K562 (cell line): ENCODE measurements around the gene FAAP100. TPM values are rescaled to one million over a fixed set of nuclear protein-coding genes. Genes with fewer than 3 reads are reported as not detected.
A peak's percentile ranks its signal among the peaks of the same experiment; 100 is the strongest.

Source experiments
- FOXA3 ChIP-seq, 2 experiments: fragments of 450-650 bp in 1 of 2; sonication (generic) in 1 of 2; formaldehyde crosslinking; IDR thresholded peaks in 1 of 2; conservative IDR thresholded peaks in 1 of 2; 2 replicates each; pipeline versions ENCODE4 v1.4.0 to v1.8.0; 2020 to 2022; ENCODE audit warnings: mild to moderate bottlenecking in 2 of 2, missing genetic modification reagents in 1 of 2
- GATAD2B ChIP-seq: fragments of 450-650 bp; IDR thresholded peaks from 2 replicates; pipeline ENCODE4 v1.6.1; 2017; ENCODE audit warnings: mild to moderate bottlenecking, borderline replicate concordance
- IRF1 ChIP-seq: sonication (generic); formaldehyde crosslinking; IDR thresholded peaks from 2 replicates; pipeline ENCODE4 v1.8.0; 2022; ENCODE audit warnings: missing genetic modification reagents, mild to moderate bottlenecking, borderline replicate concordance
- KDM5B ChIP-seq: fragments of 200-600 bp; sonication (generic); IDR thresholded peaks from 2 replicates; pipeline ENCODE4 v1.6.1; 2012; ENCODE audit warnings: low read depth, mild to moderate bottlenecking, moderate library complexity, low read length, control low read depth, inconsistent platforms; ENCODE audit not compliant: insufficient replicate concordance
- MBD1 ChIP-seq: fragments of 250-450 bp; sonication (Bioruptor Pico); IDR thresholded peaks from 2 replicates; pipeline ENCODE4 v1.8.0; 2022; ENCODE audit warnings: inconsistent platforms
- NRF1 ChIP-seq, 2 experiments: fragments of 450-650 bp; IDR thresholded peaks in 1 of 2; conservative IDR thresholded peaks in 1 of 2; 2 replicates each; pipeline ENCODE4 v1.6.1; 2014; ENCODE audit warnings: mild to moderate bottlenecking in 2 of 2
- PHB ChIP-seq: fragments of 250-450 bp; sonication (Bioruptor Pico); IDR thresholded peaks from 2 replicates; pipeline ENCODE4 v1.5.0; 2021
- PHF21A ChIP-seq: fragments of 450-650 bp; IDR thresholded peaks from 2 replicates; pipeline ENCODE4 v1.6.1; 2017; ENCODE audit warnings: low read depth, borderline replicate concordance
- POLR2G ChIP-seq: fragments of 200-400 bp; formaldehyde crosslinking; IDR thresholded peaks from 2 replicates; pipeline ENCODE4 v1.6.1; 2017; ENCODE audit warnings: low read depth, mild to moderate bottlenecking, antibody characterized with exemption, low read length, moderate library complexity
- RAD21 ChIP-seq, 2 experiments: fragments of 250-450 bp in 1 of 2; fragments of 450-650 bp in 1 of 2; sonication (Bioruptor Pico) in 1 of 2; formaldehyde crosslinking in 1 of 2; IDR thresholded peaks in 1 of 2; conservative IDR thresholded peaks in 1 of 2; 2 replicates each; pipeline versions ENCODE4 v1.4.0 to v1.8.0; 2020 to 2022; ENCODE audit warnings: mild to moderate bottlenecking in 2 of 2, moderate library complexity in 1 of 2
- RBFOX2 ChIP-seq: fragments of 200-400 bp; formaldehyde crosslinking; IDR thresholded peaks from 2 replicates; pipeline ENCODE4 v1.6.1; 2017; ENCODE audit warnings: low read depth, mild to moderate bottlenecking, low read length, moderate library complexity
- SAFB ChIP-seq: fragments of 200-400 bp; formaldehyde crosslinking; IDR thresholded peaks from 2 replicates; pipeline ENCODE4 v1.6.1; 2017; ENCODE audit warnings: low read depth, low read length, borderline replicate concordance
- SMAD1 ChIP-seq: fragments of 150-350 bp; IDR thresholded peaks from 2 replicates; pipeline ENCODE4 v1.6.1; 2014; ENCODE audit warnings: low read length, low read depth; ENCODE audit not compliant: partially characterized antibody
- TFAP4 ChIP-seq: sonication (generic); formaldehyde crosslinking; IDR thresholded peaks from 2 replicates; pipeline ENCODE4 v1.8.0; 2022; ENCODE audit warnings: missing genetic modification reagents, mild to moderate bottlenecking, moderate library complexity, borderline replicate concordance
- ZBTB33 ChIP-seq: sonication (generic); formaldehyde crosslinking; IDR thresholded peaks from 2 replicates; pipeline ENCODE4 v1.8.1; 2023; ENCODE audit warnings: mild to moderate bottlenecking, missing genetic modification reagents
- ZNF124 ChIP-seq: sonication (generic); formaldehyde crosslinking; IDR thresholded peaks from 2 replicates; pipeline ENCODE4 v1.8.1; 2022; ENCODE audit warnings: missing genetic modification reagents
- ZNF239 ChIP-seq: fragments of 250-450 bp; sonication (Bioruptor Pico); IDR thresholded peaks from 2 replicates; pipeline ENCODE4 v1.4.0; 2020; ENCODE audit warnings: mild to moderate bottlenecking
- ZNF449 ChIP-seq: fragments of 250-450 bp; sonication (Bioruptor Pico); IDR thresholded peaks from 2 replicates; pipeline ENCODE4 v1.8.0; 2022; ENCODE audit warnings: moderate library complexity, mild to moderate bottlenecking, inconsistent platforms
- polyA plus RNA-seq, 8 experiments: library from polyadenylated mRNA; depleted of rRNA in 4 of 8; stranded (reverse) in 5 of 8; unstranded in 3 of 8; fragments of >200 nt; fragmentation: Nextera tagmentation in 2 of 8; fragmentation: Illumina TruSeq in 1 of 8; extraction: Ambion mirVana in 2 of 8; extraction: Trizol in 1 of 8; gene quantifications; 2 replicates each; pipeline versions ENCODE4 v1.2.1 to v1.2.3, GENCODE V29; 2011 to 2014; ENCODE audit warnings: inconsistent platforms in 1 of 8, missing spikeins in 1 of 8
- total RNA-seq, 7 experiments: library from RNA; depleted of rRNA in 6 of 7; stranded (reverse); fragments of >200 nt in 6 of 7; fragmentation: Illumina TruSeq in 2 of 7; extraction: Trizol in 2 of 7; gene quantifications; 2 replicates each; pipeline versions ENCODE4 v1.2.1 to v1.2.3, GENCODE V29; 2011 to 2021; ENCODE audit warnings: low replicate concordance in 1 of 7

The FAAP100 gene
- total and polyA plus RNA-seq, 9 of the 15 experiments (the other 6 are each of a cell fraction or from before 2014, with no cell fraction given), result 0.31 to 51.2 (median 12.6) TPM

- TF ChIP-seq FOXA3 (CRISPR knock-in tag; conservative IDR thresholded peaks at IDR 0.05 in 1 of 2, IDR thresholded peaks at IDR 0.05 in 1 of 2) (0 out of 4 replicates have a peak, but pooled peaks of 1 of the 2 experiments have one; percentile 12), POLR2G (peak; percentile 10; the same call in 1 of the 2 replicates), NRF1 (conservative IDR thresholded peaks at IDR 0.05 in 1 of 2, IDR thresholded peaks at IDR 0.05 in 1 of 2) (no peak), PHF21A (no peak), ZBTB33 (CRISPR knock-in tag) (peak; percentile 80; the same call in 1 of the 2 replicates), SMAD1 (no peak), KDM5B (peak; percentile 12), ZNF124 (CRISPR knock-in tag) (no peak), RAD21 (CRISPR knock-in tag; conservative IDR thresholded peaks at IDR 0.05 in 1 of 2, IDR thresholded peaks at IDR 0.05 in 1 of 2) (no peak), PHB (CRISPR knock-in tag) (peak; percentile 5; the same call in 1 of the 2 replicates), MBD1 (CRISPR knock-in tag) (no peak), SAFB (0 out of 2 replicates have a peak, but pooled peaks have one; percentile 28), ZNF449 (CRISPR knock-in tag) (no peak), GATAD2B (no peak), ZNF239 (no peak), IRF1 (CRISPR knock-in tag) (no peak), RBFOX2 (peak; percentile 27), TFAP4 (CRISPR knock-in tag) (peak; percentile 0; the same call in 1 of the 2 replicates)
Observed at GRCh38 chr17:81513753-81514488, 38.2 kb downstream of the FAAP100 start (continued).
